HL-60 (cell line): ENCODE measurements around the gene TCAP.
"Not testable (repeated sequence)": the region's sequence is repeated elsewhere in the genome, so short reads cannot be mapped to it uniquely, and the experiment has no call there.

ENCODE experiments used
- CTCF ChIP-seq: IDR thresholded peaks from one replicate; pipeline ENCODE4 v1.5.1; 2011; ENCODE audit warnings: low read length, control low read depth, inconsistent platforms; ENCODE audit not compliant: insufficient read depth
- REST ChIP-seq: IDR thresholded peaks from 2 replicates; pipeline ENCODE4 v1.6.1; 2012; ENCODE audit warnings: low read depth; ENCODE audit not compliant: insufficient replicate concordance

GRCh38 chr17:39699157-39699817 is 34.1 kb downstream of the TCAP start:
- not testable (repeated sequence) for TF ChIP-seq CTCF, REST
